Activated effector memory CD4-positive, alpha-beta T cell treated with Interleukin-2 at 50 U/mL for 16 hours (primary cell): ENCODE data around the gene LANCL3.
"Not testable (repeated sequence)": the region's sequence is repeated elsewhere in the genome, so short reads cannot be mapped to it uniquely, and the experiment has no call there.

ENCODE experiments used
- DNase-seq: peaks from one replicate; pipeline ENCODE4 v3.0.0-alpha.2; 2020

LANCL3 gene

GRCh38 chrX:37627602-37628001 lies 56.1 kb downstream of the LANCL3 start:
- DNase-seq: no peak

- DNase-seq: no peak
Measured at GRCh38 chrX:37638047-37638446, 66.6 kb downstream of the LANCL3 start.

GRCh38 chrX:37640142-37640541 lies 68.7 kb downstream of the LANCL3 start:
- DNase-seq: no peak

DNA sequence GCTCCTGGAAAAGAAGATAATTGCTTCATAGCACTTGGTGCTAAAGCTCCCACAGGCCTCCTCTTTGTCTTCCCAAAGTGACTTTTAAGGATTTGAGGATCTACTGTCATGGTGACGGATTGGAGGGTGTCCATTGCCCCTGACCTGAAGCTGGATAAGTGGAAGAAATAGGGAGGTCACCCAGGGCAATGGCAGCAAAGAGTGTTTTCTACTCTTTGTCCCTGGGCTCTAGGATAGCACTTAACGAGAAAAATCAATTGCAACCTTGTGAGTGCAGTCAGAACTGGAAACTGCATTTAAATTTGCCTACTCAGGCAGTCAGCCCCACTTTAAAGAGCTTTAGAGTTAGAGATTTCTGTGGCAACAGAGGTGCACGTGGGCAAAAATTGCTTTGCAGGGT lies 70.4 kb downstream of the LANCL3 start:
- DNase-seq: no peak

DNA sequence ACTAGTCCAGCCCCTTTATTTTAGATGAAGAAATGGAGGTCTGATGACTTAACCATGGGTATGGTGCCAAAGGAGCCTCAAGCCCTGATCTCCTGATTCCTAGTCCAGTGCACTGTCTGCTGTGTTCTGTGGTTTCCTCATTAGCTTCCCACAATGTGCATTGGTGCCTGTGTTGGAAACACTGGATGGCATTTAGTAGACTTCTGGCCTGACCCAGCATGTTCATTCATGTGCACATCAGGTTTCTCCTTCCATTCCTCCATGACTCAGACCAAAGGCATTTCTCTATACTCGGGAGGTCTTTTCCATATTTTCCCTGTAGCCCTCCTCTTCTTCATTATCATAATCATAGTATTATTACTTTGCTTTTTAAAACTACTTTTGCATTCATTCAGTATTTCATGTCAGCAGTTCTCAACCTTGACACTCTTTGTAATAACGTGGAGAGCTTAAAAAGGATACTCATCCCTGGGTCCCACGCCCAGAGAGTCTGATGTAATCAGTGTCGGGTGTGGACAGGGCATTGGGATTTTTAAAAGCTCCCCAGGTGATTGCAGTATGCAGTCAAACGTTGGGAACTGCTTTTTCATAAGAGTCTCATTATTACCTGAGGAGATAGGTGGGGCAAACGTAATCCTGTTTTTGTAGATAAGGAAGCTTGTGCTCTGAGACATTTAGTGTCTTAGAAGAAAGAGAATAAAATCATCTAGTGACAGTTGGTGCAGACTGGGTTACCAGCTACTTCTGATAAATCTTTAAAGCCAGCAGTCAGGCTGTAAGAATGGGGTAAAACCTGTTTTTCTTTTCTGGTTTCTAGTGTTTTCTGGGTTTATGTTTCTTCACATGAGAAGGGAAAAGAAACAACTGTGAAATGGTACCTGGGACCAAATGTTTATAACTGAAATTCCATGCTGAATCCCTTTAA lies 73.2 kb downstream of the LANCL3 start:
- DNase-seq: no peak

- DNase-seq: no peak
Measured at GRCh38 chrX:37646254-37646653, 74.8 kb downstream of the LANCL3 start.

DNA sequence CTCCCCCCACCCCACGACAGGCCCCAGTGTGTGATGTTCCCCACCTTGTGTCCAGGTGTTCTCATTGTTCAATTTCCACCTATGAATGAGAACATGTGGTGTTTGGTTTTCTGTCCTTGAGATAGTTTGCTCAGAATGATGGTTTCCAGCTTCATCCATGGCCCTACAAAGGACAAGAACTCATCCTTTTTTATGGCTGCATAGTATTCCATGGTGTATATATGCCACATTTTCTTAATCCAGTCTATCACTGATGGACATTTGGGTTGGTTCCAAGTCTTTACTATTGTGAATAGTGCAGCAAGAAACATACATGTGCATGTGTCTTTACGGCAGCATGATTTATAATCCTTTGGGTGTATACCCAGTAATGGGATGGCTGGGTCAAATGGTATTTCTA lies 79.4 kb downstream of the LANCL3 start:
- DNase-seq: not testable (repeated sequence)

- DNase-seq: no peak
Measured at GRCh38 chrX:37651921-37652452, 80.5 kb downstream of the LANCL3 start.

DNA sequence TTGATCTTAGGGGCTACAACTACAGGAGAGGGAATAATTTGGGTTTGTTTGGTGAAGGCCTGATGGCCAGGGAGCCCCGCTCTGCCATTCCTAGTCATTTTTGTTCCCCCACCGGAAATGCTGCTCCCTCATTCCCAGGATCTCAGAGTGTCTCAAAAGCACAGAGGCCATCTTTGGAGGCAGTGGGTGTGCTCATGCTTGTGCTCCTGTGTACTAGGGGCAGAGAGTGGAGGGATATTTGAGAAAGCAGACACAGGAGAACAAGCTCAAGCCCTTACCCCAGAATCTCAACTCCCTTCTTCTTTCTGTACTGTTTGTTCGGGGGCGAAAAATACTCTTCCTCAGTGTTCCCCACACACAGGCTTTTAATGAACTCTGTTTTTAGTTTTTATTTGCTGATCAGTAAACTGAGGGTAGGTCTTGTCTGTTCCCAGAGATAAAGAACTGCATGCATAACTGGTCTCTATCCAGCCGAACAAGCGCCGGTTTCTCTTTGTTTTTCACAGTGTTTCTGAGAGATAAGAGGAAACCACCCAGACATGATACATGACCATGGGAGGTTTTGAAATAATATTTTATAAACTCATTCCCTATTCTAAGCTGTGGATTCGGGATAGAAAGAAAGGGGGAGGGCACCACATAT lies 81.2 kb downstream of the LANCL3 start:
- no peak for DNase-seq

GRCh38 chrX:37653397-37654085 lies 82.1 kb downstream of the LANCL3 start:
- DNase-seq: no peak

- no peak for DNase-seq
Measured at GRCh38 chrX:37658343-37659030, 87.0 kb downstream of the LANCL3 start.

GRCh38 chrX:37659047-37659446 lies 87.6 kb downstream of the LANCL3 start:
- no peak for DNase-seq

- DNase-seq: no peak
Measured at GRCh38 chrX:37662181-37662580, 90.7 kb downstream of the LANCL3 start.

GRCh38 chrX:37666516-37666915 lies 95.1 kb downstream of the LANCL3 start:
- DNase-seq: no peak

- DNase-seq: no peak
Measured at GRCh38 chrX:37667141-37667540, 95.7 kb downstream of the LANCL3 start.

DNA sequence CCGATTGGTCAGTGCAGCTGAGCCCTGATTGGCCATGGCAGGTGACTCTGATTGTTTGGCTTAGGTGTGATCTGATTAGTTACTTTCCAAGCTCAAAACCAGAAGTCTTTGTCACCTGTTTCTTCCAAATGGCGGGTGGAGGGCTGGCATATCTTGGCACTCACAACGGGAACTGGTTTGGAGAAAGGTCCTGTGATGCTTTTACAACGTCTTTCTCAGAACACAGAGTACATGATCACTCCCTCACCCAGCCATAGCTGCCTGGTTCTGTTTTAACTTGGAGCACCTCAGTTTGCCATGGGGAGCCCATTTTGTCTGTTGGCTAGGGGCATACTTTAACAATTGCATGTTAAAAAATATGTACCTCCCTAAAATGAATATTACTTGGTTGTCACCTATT lies 101.1 kb downstream of the LANCL3 start:
- DNase-seq: no peak

DNA sequence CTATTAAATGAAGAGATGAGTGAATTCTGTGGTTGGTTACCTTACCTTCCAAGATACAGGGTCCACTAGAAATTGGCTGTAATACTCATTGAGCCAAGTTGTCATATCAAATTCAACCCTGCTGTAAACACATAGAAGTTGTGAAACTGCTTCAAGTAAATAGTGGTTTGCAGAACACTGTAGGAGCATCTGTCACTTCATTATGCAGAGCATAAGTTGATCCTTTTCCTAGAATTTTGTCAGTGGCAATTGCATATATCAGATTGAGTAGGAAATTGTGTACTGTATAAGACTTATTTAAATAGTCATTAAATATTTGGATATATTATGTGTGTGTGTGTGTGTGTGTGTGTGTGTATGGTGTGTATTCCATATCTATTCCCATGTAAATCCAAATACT lies 105.3 kb downstream of the LANCL3 start:
- DNase-seq: no peak

DNA sequence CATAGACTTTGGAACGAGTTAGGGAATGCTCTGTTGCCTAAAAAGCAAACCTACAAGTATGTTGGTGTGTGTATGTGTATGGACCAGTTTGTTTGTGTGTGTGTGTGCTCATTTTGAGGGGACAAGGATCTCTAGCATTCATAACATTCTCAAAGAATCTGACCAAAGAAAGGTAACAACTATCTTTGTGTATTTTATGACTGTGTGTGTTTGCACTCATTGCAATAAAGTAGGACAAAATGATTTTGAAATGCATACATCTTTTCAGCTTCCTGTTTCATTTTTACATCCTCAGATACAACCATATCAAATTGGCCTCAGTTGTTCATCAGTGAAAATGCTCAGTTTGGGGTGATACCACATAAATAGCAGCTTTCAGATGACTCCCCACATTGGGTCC lies 105.8 kb downstream of the LANCL3 start:
- no peak for DNase-seq

GRCh38 chrX:37677765-37678164 lies 106.3 kb downstream of the LANCL3 start:
- no peak for DNase-seq

DNA sequence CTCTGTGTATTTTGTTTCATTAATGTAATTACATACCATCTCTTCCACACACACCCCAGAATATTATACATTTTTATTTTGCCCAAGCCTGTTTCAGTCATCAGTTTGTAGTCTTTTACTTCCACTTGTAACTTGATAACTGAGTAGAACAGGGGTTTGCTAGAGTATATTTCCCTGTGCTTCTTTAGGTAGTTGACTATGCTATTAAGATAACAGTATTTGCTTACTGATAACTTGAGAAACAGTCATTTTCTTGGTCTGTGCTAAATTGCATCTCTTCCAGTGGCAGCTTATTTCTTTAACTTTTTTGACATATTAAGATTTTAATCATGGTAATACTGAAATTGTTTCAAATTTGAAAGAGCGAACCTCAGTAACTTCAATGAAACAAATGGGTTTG lies 107.1 kb downstream of the LANCL3 start:
- no peak for DNase-seq

GRCh38 chrX:37679230-37679629 lies 107.8 kb downstream of the LANCL3 start:
- no peak for DNase-seq

DNA sequence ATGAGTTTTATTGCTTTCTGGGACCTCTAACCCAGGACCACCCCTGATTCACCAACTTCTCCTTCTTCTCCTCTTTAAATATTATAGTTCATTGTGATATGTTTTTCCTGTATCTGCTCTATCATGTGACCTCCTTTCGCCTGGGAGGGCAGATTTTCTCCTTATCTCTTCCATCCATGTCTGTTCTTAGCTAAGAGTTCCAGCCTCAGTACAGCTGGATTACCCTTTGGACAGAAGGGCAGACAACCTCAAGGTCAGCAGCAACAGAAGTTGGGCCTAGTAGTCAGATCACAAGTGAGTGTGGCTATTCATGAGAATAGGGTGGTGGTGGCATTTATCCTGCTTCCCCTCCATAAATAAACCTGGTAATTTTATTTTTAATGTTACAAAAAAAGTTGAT lies 108.4 kb downstream of the LANCL3 start:
- DNase-seq: no peak

DNA sequence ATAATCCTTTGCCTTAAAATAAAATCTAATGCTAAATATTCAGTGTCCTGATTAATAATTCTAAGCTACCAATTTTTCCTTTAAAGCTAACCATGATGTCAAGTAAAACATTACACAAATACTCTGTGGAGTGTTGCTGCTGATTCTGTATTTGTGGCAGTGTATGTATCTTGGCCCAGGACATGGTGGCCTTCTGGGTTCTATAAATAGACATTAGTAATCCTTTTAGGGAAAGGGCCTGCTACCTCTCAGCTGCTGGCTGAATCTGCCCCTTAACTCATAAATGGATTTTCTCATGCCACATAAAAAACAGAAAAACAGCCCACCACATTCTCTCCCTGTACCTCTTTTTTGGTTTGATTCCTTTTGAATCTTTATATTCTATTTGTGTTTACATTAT lies 113.0 kb downstream of the LANCL3 start:
- DNase-seq: no peak
